ENCODE results near the gene SLC36A3.

GRCh38 chr5:151240924-151241635, 62.5 kb downstream of the SLC36A3 start:
- no peak for TF ChIP-seq FOXJ3 (CRISPR knock-in tag; IDR thresholded peaks at IDR 0.05; ENCODE audit: borderline replicate concordance)
- no peak for TF ChIP-seq ZBTB21 (CRISPR knock-in tag; IDR thresholded peaks at IDR 0.05; ENCODE audit: borderline replicate concordance)
- TF ChIP-seq RELA (CRISPR knock-in tag; IDR thresholded peaks at IDR 0.05; ENCODE audit: borderline replicate concordance) = no peak
- no peak for TF ChIP-seq CTCF (IDR thresholded peaks at IDR 0.05)
- no peak for TF ChIP-seq E2F5 (CRISPR knock-in tag; IDR thresholded peaks at IDR 0.05)
- TF ChIP-seq ZNF121 (CRISPR knock-in tag; IDR thresholded peaks at IDR 0.05) = no peak
- no peak for TF ChIP-seq E2F4 (CRISPR knock-in tag; IDR thresholded peaks at IDR 0.05; ENCODE audit: borderline replicate concordance, low read depth)

Measured in WTC11 (cell line).